ENCODE data around the gene GABPB2.
"Not testable (repeated sequence)": the region's sequence is repeated elsewhere in the genome, so short reads cannot be mapped to it uniquely, and the experiment has no call there.

DNA sequence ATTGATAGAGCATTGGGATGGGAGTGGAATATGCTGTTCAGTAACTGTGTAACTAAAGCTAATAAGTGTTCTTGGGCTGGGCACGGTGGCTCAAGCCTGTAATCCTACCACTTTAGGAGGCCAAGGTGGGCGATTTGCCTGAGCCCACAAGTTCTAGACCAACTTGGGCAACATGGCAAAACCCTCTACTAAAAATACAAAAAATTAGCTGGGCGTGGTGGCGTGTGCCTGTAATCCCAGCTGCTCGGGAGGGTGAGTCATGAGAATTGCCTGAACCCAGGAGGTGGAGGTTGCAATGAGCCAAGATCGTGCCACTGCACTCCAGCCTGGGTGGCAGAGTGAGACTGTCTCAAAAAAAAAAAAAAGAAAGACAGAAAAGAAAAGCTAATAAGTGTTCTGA is 26.9 kb downstream of the GABPB2 start:
- TF ChIP-seq JUN (CRISPR knock-in tag; IDR thresholded peaks at IDR 0.05); PCBP2 (optimal IDR thresholded peaks at IDR 0.05; ENCODE audit: low read depth, low read length, poor library complexity, severe bottlenecking); ZBTB21 (CRISPR knock-in tag; IDR thresholded peaks at IDR 0.05); MTA1 (CRISPR knock-in tag; IDR thresholded peaks at IDR 0.05; ENCODE audit: borderline replicate concordance); SMARCC2 (IDR thresholded peaks at IDR 0.05); KLF13 (CRISPR knock-in tag; IDR thresholded peaks at IDR 0.05); TAF1 (CRISPR knock-in tag; IDR thresholded peaks at IDR 0.05); ZFP36L1 (CRISPR knock-in tag; IDR thresholded peaks at IDR 0.05); SRSF4 (IDR thresholded peaks at IDR 0.05; ENCODE audit: low read depth, low read length, poor library complexity, severe bottlenecking); RFX5 (IDR thresholded peaks at IDR 0.05; ENCODE audit: low read depth, low read length): not testable (repeated sequence)
- TF ChIP-seq, protein P1, sequence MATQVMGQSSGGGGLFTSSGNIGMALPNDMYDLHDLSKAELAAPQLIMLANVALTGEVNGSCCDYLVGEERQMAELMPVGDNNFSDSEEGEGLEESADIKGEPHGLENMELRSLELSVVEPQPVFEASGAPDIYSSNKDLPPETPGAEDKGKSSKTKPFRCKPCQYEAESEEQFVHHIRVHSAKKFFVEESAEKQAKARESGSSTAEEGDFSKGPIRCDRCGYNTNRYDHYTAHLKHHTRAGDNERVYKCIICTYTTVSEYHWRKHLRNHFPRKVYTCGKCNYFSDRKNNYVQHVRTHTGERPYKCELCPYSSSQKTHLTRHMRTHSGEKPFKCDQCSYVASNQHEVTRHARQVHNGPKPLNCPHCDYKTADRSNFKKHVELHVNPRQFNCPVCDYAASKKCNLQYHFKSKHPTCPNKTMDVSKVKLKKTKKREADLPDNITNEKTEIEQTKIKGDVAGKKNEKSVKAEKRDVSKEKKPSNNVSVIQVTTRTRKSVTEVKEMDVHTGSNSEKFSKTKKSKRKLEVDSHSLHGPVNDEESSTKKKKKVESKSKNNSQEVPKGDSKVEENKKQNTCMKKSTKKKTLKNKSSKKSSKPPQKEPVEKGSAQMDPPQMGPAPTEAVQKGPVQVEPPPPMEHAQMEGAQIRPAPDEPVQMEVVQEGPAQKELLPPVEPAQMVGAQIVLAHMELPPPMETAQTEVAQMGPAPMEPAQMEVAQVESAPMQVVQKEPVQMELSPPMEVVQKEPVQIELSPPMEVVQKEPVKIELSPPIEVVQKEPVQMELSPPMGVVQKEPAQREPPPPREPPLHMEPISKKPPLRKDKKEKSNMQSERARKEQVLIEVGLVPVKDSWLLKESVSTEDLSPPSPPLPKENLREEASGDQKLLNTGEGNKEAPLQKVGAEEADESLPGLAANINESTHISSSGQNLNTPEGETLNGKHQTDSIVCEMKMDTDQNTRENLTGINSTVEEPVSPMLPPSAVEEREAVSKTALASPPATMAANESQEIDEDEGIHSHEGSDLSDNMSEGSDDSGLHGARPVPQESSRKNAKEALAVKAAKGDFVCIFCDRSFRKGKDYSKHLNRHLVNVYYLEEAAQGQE (IDR thresholded peaks at IDR 0.05; ENCODE audit: borderline replicate concordance in 1 of 2, low read depth in 1 of 2, low read length in 2 of 2), result not testable (repeated sequence)
- TF ChIP-seq, protein P2, sequence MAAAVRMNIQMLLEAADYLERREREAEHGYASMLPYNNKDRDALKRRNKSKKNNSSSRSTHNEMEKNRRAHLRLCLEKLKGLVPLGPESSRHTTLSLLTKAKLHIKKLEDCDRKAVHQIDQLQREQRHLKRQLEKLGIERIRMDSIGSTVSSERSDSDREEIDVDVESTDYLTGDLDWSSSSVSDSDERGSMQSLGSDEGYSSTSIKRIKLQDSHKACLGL (CRISPR knock-in tag; IDR thresholded peaks at IDR 0.05), result not testable (repeated sequence)
- TF ChIP-seq, protein P3, sequence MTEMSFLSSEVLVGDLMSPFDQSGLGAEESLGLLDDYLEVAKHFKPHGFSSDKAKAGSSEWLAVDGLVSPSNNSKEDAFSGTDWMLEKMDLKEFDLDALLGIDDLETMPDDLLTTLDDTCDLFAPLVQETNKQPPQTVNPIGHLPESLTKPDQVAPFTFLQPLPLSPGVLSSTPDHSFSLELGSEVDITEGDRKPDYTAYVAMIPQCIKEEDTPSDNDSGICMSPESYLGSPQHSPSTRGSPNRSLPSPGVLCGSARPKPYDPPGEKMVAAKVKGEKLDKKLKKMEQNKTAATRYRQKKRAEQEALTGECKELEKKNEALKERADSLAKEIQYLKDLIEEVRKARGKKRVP (CRISPR knock-in tag; IDR thresholded peaks at IDR 0.05), result not testable (repeated sequence)
- TF ChIP-seq, protein P4, sequence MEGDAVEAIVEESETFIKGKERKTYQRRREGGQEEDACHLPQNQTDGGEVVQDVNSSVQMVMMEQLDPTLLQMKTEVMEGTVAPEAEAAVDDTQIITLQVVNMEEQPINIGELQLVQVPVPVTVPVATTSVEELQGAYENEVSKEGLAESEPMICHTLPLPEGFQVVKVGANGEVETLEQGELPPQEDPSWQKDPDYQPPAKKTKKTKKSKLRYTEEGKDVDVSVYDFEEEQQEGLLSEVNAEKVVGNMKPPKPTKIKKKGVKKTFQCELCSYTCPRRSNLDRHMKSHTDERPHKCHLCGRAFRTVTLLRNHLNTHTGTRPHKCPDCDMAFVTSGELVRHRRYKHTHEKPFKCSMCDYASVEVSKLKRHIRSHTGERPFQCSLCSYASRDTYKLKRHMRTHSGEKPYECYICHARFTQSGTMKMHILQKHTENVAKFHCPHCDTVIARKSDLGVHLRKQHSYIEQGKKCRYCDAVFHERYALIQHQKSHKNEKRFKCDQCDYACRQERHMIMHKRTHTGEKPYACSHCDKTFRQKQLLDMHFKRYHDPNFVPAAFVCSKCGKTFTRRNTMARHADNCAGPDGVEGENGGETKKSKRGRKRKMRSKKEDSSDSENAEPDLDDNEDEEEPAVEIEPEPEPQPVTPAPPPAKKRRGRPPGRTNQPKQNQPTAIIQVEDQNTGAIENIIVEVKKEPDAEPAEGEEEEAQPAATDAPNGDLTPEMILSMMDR (CRISPR knock-in tag; IDR thresholded peaks at IDR 0.05), result not testable (repeated sequence)
